Fibroblast of lung (primary cell): ENCODE measurements around the gene ENKUR. TPM values are rescaled to one million over a fixed set of nuclear protein-coding genes. Genes with fewer than 3 reads are reported as not detected.
A peak's percentile ranks its signal among the peaks of the same experiment; 100 is the strongest.

ENCODE experiments used
- DNase-seq, 2 donors: peaks; one replicate each; pipeline versions ENCODE4 v3.0.0 to v3.0.0-alpha.2; 2010; ENCODE audit warnings: low read depth in 2 of 2
- H2AFZ ChIP-seq: 2 replicates; pipeline ENCODE4 v1.5.1; 2012; ENCODE audit warnings: low read length, control low read depth, inconsistent platforms
- H3K27ac ChIP-seq: 2 replicates; pipeline ENCODE4 v1.5.1; 2011; ENCODE audit warnings: low read length, control low read depth; ENCODE audit not compliant: insufficient read depth
- H3K27me3 ChIP-seq: 2 replicates; pipeline ENCODE4 v1.5.1; 2011; ENCODE audit warnings: mild to moderate bottlenecking, low read length; ENCODE audit not compliant: control insufficient read depth, insufficient read depth
- H3K36me3 ChIP-seq: 2 replicates; pipeline ENCODE4 v1.5.1; 2011; ENCODE audit warnings: low read length; ENCODE audit not compliant: control insufficient read depth, insufficient read depth
- H3K4me1 ChIP-seq: 2 replicates; pipeline ENCODE4 v1.5.1; 2011; ENCODE audit warnings: low read length; ENCODE audit not compliant: control insufficient read depth, insufficient read depth; ENCODE audit errors: extremely low read depth
- H3K4me2 ChIP-seq: 2 replicates; pipeline ENCODE4 v1.5.1; 2011; ENCODE audit warnings: low read length, control low read depth; ENCODE audit not compliant: insufficient read depth; ENCODE audit errors: extremely low read depth
- H3K4me3 ChIP-seq, 4 experiments: fragments of 200-600 bp in 1 of 4; sonication (generic) in 1 of 4; replicated peaks in 1 of 4; 2 replicates each; pipeline ENCODE4 v1.5.1; 2011 to 2016; ENCODE audit warnings: low read length in 4 of 4, low read depth in 3 of 4, mild to moderate bottlenecking in 3 of 4, control low read depth in 2 of 4, inconsistent platforms in 1 of 4, mixed read lengths in 1 of 4; ENCODE audit not compliant: insufficient read depth in 1 of 4; ENCODE audit errors: control extremely low read depth in 1 of 4
- H3K79me2 ChIP-seq: 2 replicates; pipeline ENCODE4 v1.5.1; 2012; ENCODE audit warnings: mild to moderate bottlenecking, low read length, inconsistent platforms; ENCODE audit not compliant: control insufficient read depth, insufficient read depth
- H3K9ac ChIP-seq: 2 replicates; pipeline ENCODE4 v1.5.1; 2011; ENCODE audit warnings: mild to moderate bottlenecking, low read length, control low read depth; ENCODE audit not compliant: insufficient read depth
- H3K9me3 ChIP-seq: 2 replicates; pipeline ENCODE4 v1.5.1; 2012; ENCODE audit warnings: low read depth, low read length; ENCODE audit not compliant: control insufficient read depth, insufficient read depth
- H4K20me1 ChIP-seq: 2 replicates; pipeline ENCODE4 v1.5.1; 2011; ENCODE audit warnings: low read length; ENCODE audit not compliant: control insufficient read depth, insufficient read depth; ENCODE audit errors: extremely low read depth
- CTCF ChIP-seq, 2 donors: IDR thresholded peaks in 1 of 2; conservative IDR thresholded peaks in 1 of 2; 1 replicate in 1 of 2; 2 replicates in 1 of 2; pipeline ENCODE4 v1.5.1; 2011 to 2012; ENCODE audit warnings: low read length in 2 of 2, control low read depth in 1 of 2, inconsistent platforms in 1 of 2, low read depth in 1 of 2, mild to moderate bottlenecking in 1 of 2
- EZH2 ChIP-seq: IDR thresholded peaks from 2 replicates; pipeline ENCODE4 v1.5.1; 2012; ENCODE audit warnings: low read length, control low read depth, mild to moderate bottlenecking; ENCODE audit errors: missing control alignments
- polyA plus RNA-seq, 2 donors: library from polyadenylated mRNA; depleted of rRNA in 1 of 2; stranded (reverse) in 1 of 2; unstranded in 1 of 2; fragments of >200 nt; gene quantifications; 2 replicates each; pipeline ENCODE4 v1.2.1, GENCODE V29; 2011 to 2012; ENCODE audit warnings: missing spikeins in 1 of 2
- total RNA-seq: library from RNA; depleted of rRNA; stranded (reverse); fragments of >200 nt; gene quantifications from 2 replicates; pipeline ENCODE4 v1.2.1, GENCODE V29; 2014

The ENKUR gene
- total and polyA plus RNA-seq, 2 donors (not counting 1 experiment from before 2014, with no cell fraction given): 0.06 to 0.17 TPM

- H3K79me2 ChIP-seq: no peaks in the 10 kb centered on the region
- peak in 1 of 2 donors; percentile 30 for DNase-seq
- no peak overlapping the region for H2AFZ ChIP-seq
- no peaks in the 10 kb centered on the region for H3K9me3 ChIP-seq
- H3K27me3 ChIP-seq: no peaks in the 10 kb centered on the region
- no peaks in the 10 kb centered on the region for H3K36me3 ChIP-seq
- no peak overlapping the region for H3K9ac ChIP-seq
- H4K20me1 ChIP-seq: no peaks in the 10 kb centered on the region
- peak overlapping the region; percentile 93 for H3K27ac ChIP-seq
- H3K4me1 ChIP-seq: peaks cover 15% of the 10 kb centered on the region
- H3K4me3 ChIP-seq: peak overlapping the region in 2 of 4 experiments; percentile 40 to 63
- H3K4me2 ChIP-seq: peak overlapping the region; percentile 74
- no peak for TF ChIP-seq CTCF (conservative IDR thresholded peaks at IDR 0.05 in 1 of 2, IDR thresholded peaks at IDR 0.05 in 1 of 2; ENCODE audit: low read depth in 1 of 2, low read length in 2 of 2)
- no peak for TF ChIP-seq EZH2
Measured at GRCh38 chr10:24953675-24954074, 62.3 kb downstream of the ENKUR start.

- peak; percentile 58 to 87 for DNase-seq
- H3K9ac ChIP-seq: peak overlapping the region; percentile 82
- peaks cover 15% of the 10 kb centered on the region for H3K4me1 ChIP-seq
- peak overlapping the region; percentile 93 for H3K27ac ChIP-seq
- peak overlapping the region; percentile 70 for H2AFZ ChIP-seq
- no peaks in the 10 kb centered on the region for H3K36me3 ChIP-seq
- no peaks in the 10 kb centered on the region for H3K79me2 ChIP-seq
- no peaks in the 10 kb centered on the region for H4K20me1 ChIP-seq
- H3K4me3 ChIP-seq: peak overlapping the region; percentile 11 to 63 (median 37)
- H3K4me2 ChIP-seq: peak overlapping the region; percentile 74
- H3K9me3 ChIP-seq: no peaks in the 10 kb centered on the region
- no peak for TF ChIP-seq CTCF (conservative IDR thresholded peaks at IDR 0.05 in 1 of 2, IDR thresholded peaks at IDR 0.05 in 1 of 2; ENCODE audit: low read depth in 1 of 2, low read length in 2 of 2)
- no peak for TF ChIP-seq EZH2
- H3K27me3 ChIP-seq: no peaks in the 10 kb centered on the region
Measured at GRCh38 chr10:24952707-24953645, 63.0 kb downstream of the ENKUR start.

GRCh38 chr10:24952143-24952706 lies 63.7 kb downstream of the ENKUR start, which contains the start of gene PRTFDC1:
Gene PRTFDC1 (minus strand): TSS chr10:24952606. CDS start chr10:24952575, 31 bp downstream.
- DNase-seq: peak; percentile 38 to 56
- H3K79me2 ChIP-seq: no peaks in the 10 kb centered on the region

More at GRCh38 chr10:24952143-24952706, 63.7 kb downstream of the ENKUR start, which contains the start of gene PRTFDC1:
- Histone ChIP-seq H3K27ac (peak within 1 kb of the TSS; percentile 93), H3K27me3 (no peaks in the 10 kb centered on the region), H3K4me2 (peak within 1 kb of the TSS; percentile 74), H3K9me3 (no peaks in the 10 kb centered on the region), H3K36me3 (no peaks in the 10 kb centered on the region), H3K4me3 (peak within 1 kb of the TSS; percentile 40 to 63 (median 52)), H3K4me1 (peaks cover 15% of the 10 kb centered on the region), H4K20me1 (no peaks in the 10 kb centered on the region), H3K9ac (peak within 1 kb of the TSS; percentile 82), H2AFZ (peak within 1 kb of the TSS; percentile 79)
- TF ChIP-seq EZH2 (no peak), CTCF (conservative IDR thresholded peaks at IDR 0.05 in 1 of 2, IDR thresholded peaks at IDR 0.05 in 1 of 2; ENCODE audit: low read depth in 1 of 2, low read length in 2 of 2) (peak; percentile 6 to 31)
